ENCODE data around the gene PLPPR1. TPM values are rescaled to one million over a fixed set of nuclear protein-coding genes. Genes with fewer than 3 reads are reported as not detected.
"Not testable (repeated sequence)": the region's sequence is repeated elsewhere in the genome, so short reads cannot be mapped to it uniquely, and the experiment has no call there.

Gene PLPPR1
- total RNA-seq, 1 donor from 2014 or later: not detected

DNA sequence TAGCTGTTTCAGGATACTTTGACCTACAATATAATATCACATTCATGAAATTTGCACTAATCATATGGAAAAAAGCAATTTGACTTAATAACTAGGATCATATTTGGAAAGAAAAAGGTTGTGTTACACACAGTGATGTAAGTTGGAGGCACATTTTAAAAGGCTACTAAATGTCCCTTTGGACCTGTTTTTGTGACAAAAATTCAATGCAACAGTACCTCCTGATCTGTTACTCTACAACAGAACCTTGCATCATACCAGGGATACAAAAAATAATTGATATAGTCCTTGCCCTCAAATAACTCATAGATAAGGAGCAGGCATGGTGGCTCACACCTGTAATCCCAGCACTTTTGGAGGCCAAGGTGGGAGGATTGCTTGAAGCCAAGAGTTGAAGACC lies 289.2 kb downstream of the PLPPR1 start:
- Histone ChIP-seq H3K27me3 (no peaks in the 10 kb centered on the region), H3K4me3 (no peak overlapping the region), H3K9me3 (no peaks in the 10 kb centered on the region), H3K36me3 (no peaks in the 10 kb centered on the region), H3K27ac (no peak overlapping the region), H3K4me1 (no peaks in the 10 kb centered on the region)
- intact Hi-C loops (cut with DNase I): no loop called here
- no peak for TF ChIP-seq CTCF (IDR thresholded peaks at IDR 0.05)
- no peak for DNase-seq (ENCODE audit: low spot score in 2 of 2)

DNA sequence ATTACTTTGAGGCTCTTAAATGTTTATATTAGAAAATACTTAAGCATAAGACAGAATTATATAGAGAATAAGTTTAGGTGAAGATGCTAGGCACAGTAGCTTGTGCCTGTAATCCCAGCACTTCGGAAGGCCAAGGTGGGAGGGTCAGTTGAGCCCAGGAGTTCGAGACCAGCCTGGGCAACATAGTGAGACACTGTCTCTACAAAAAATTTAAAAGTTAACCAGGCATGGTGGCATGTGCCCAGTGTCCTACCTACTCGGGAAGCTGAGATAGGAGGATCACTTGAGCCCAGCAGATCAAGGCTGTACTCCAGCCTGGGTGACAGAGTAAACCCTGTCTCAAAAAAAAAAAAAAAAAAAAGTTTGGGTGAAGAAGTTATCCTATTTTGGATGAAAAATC lies 294.6 kb downstream of the PLPPR1 start:
- Histone ChIP-seq H3K27me3 (no peaks in the 10 kb centered on the region), H3K27ac (no peak overlapping the region), H3K36me3 (no peaks in the 10 kb centered on the region), H3K9me3 (no peaks in the 10 kb centered on the region), H3K4me1 (no peaks in the 10 kb centered on the region), H3K4me3 (no peak overlapping the region)
- no peak for TF ChIP-seq CTCF (IDR thresholded peaks at IDR 0.05)
- no peak for DNase-seq (ENCODE audit: low spot score in 2 of 2)
- intact Hi-C loops (cut with DNase I): no loop called here

DNA sequence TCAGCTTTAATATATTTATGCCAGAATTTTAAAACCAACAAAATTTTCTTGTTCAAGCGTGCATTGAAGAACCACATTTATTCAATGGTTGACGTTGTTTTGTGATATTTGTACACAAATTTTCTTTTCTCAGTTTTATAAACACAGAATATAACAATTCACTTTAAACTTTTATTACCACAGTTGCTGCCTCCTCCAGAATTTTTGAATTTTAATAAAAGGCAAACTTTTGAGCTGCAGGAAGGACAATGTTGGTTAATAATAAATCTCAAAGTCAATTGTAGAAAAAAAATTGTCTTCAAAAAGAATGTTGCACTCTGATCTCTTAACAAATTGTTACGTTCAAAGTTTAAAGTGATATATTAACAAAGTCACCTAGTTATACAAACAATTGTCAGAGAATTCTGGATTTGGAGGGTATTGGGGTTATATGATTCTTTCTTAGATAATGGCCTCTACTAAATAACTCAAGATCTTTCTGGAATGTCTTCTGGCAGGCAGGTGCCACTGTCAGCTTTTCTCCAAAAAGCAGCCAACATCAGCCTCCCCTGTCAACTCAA lies 295.8 kb downstream of the PLPPR1 start:
- Histone ChIP-seq H3K4me1 (no peaks in the 10 kb centered on the region), H3K27ac (no peak overlapping the region), H3K36me3 (no peaks in the 10 kb centered on the region), H3K27me3 (no peaks in the 10 kb centered on the region), H3K9me3 (no peaks in the 10 kb centered on the region), H3K4me3 (no peak overlapping the region)
- TF ChIP-seq CTCF (IDR thresholded peaks at IDR 0.05): no peak
- intact Hi-C loops (cut with DNase I): no loop called here
- DNase-seq (ENCODE audit: low spot score in 2 of 2): no peak

GRCh38 chr9:101325053-101325452 lies 296.5 kb downstream of the PLPPR1 start:
- no peaks in the 10 kb centered on the region for H3K27me3 ChIP-seq
- no peaks in the 10 kb centered on the region for H3K4me1 ChIP-seq
- H3K36me3 ChIP-seq: no peaks in the 10 kb centered on the region
- H3K9me3 ChIP-seq: no peaks in the 10 kb centered on the region
- H3K4me3 ChIP-seq: no peak overlapping the region
- no peak for TF ChIP-seq CTCF (IDR thresholded peaks at IDR 0.05)
- intact Hi-C loops (cut with DNase I): no loop called here
- no peak overlapping the region for H3K27ac ChIP-seq
- DNase-seq (ENCODE audit: low spot score in 2 of 2): no peak

DNA sequence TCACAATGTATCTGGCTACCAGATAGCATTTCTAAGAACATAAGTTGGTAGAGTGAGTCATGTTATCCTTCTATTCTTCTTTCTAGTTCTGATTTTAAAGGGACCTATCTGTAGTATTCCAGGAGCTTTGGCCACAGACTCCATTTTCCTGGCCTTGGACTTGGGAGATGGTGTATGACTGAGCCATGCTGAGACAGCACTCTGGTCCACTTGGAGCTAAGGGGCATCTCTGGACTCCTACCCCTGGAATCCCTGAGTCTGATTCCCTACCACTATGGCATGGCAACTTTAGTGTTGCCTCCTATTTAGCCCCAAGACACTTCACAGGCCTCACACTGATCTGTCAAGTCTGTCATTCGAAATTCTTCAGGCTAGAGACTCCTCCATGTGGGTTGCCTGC lies 297.5 kb downstream of the PLPPR1 start:
- TF ChIP-seq CTCF (IDR thresholded peaks at IDR 0.05): no peak
- no peak overlapping the region for H3K4me3 ChIP-seq
- no peaks in the 10 kb centered on the region for H3K4me1 ChIP-seq
- no peak overlapping the region for H3K27ac ChIP-seq
- DNase-seq (ENCODE audit: low spot score in 2 of 2): no peak
- intact Hi-C loops (cut with DNase I): no loop called here
- no peaks in the 10 kb centered on the region for H3K9me3 ChIP-seq
- H3K36me3 ChIP-seq: no peaks in the 10 kb centered on the region
- H3K27me3 ChIP-seq: no peaks in the 10 kb centered on the region

GRCh38 chr9:101326501-101326900 lies 298.0 kb downstream of the PLPPR1 start:
- TF ChIP-seq CTCF (IDR thresholded peaks at IDR 0.05): no peak
- H3K4me1 ChIP-seq: no peaks in the 10 kb centered on the region
- no peak overlapping the region for H3K4me3 ChIP-seq
- no peaks in the 10 kb centered on the region for H3K36me3 ChIP-seq
- intact Hi-C loops (cut with DNase I): no loop called here
- no peak overlapping the region for H3K27ac ChIP-seq
- no peaks in the 10 kb centered on the region for H3K27me3 ChIP-seq
- no peaks in the 10 kb centered on the region for H3K9me3 ChIP-seq
- no peak for DNase-seq (ENCODE audit: low spot score in 2 of 2)

DNA sequence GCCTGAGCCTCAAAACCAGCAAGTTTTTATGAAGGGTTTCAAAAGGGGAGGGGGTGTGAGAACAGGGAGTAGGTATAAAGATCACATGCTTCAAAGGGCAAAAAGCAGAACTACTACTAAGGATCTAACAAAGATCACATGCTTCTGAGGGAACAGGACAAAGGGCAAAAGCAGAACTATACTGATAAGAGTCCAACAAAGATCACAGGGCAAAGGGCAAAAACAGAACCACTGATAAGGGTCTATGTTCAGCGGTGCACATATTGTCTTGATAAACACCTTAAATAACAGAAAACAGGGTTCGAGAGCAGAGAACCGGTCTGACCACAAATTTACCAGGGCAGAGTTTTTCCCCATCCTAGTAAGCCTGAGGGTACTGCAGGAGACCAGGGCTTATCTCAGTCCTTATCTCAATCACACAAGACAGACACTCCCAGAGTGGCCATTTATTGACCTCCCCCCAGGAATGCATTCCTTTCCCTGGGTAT lies 298.9 kb downstream of the PLPPR1 start:
- H3K4me3 ChIP-seq; H3K4me1 ChIP-seq; H3K36me3 ChIP-seq; H3K27me3 ChIP-seq; intact Hi-C loops (cut with DNase I); DNase-seq (ENCODE audit: low spot score in 2 of 2); H3K27ac ChIP-seq; H3K9me3 ChIP-seq: not testable (repeated sequence)
